H1 (cell line): ENCODE results near the gene WDR27. TPM values are rescaled to one million over a fixed set of nuclear protein-coding genes. Genes with fewer than 3 reads are reported as not detected.

ENCODE experiments used
- CTCF ChIA-PET: fragments of 300-600 bp; sonication (Branson Sonifier 250); formaldehyde crosslinking; loops from one replicate; lab custom pipeline; 2021; ENCODE audit not compliant: partially characterized antibody; lab: Charles Lee
- POLR2A ChIA-PET: fragments of 300-600 bp; sonication (Branson Sonifier 250); formaldehyde crosslinking; loops from one replicate; lab custom pipeline; 2021; ENCODE audit warnings: inconsistent platforms; ENCODE audit not compliant: partially characterized antibody; lab: Charles Lee
- DNase-seq, 2 experiments: peaks; one replicate each; pipeline versions ENCODE4 v3.0.0 to v3.0.0-alpha.2; 2010 to 2022; ENCODE audit warnings: low spot score in 2 of 2, low read depth in 1 of 2, mixed read lengths in 1 of 2
- FAIRE-seq: peaks from 2 replicates; lab custom pipeline; 2011; peaks lifted over from hg19 to GRCh38; lab: Jason Lieb, UNC
- H2AFZ ChIP-seq: 2 replicates; pipeline ENCODE4 v1.8.1; 2012; ENCODE audit warnings: low read length, inconsistent platforms
- H2AK5ac ChIP-seq: 2 replicates; pipeline ENCODE4 v1.6.1; 2013; ENCODE audit warnings: low read depth, low read length
- H2BK120ac ChIP-seq: replicated peaks from 2 replicates; pipeline ENCODE3; 2013; ENCODE audit warnings: low read depth, low read length, inconsistent platforms
- H2BK12ac ChIP-seq: 2 replicates; pipeline ENCODE4 v1.6.1; 2013; ENCODE audit warnings: low read depth, low read length
- H2BK15ac ChIP-seq: 2 replicates; pipeline ENCODE4 v1.6.1; 2013; ENCODE audit warnings: low read length
- H2BK20ac ChIP-seq: 2 replicates; pipeline ENCODE4 v1.6.1; 2013; ENCODE audit warnings: low read length
- H2BK5ac ChIP-seq: 2 replicates; pipeline ENCODE4 v1.6.1; 2013; ENCODE audit warnings: low read depth, low read length
- H3K14ac ChIP-seq: 2 replicates; pipeline ENCODE4 v1.6.1; 2013; ENCODE audit warnings: inconsistent platforms; ENCODE audit not compliant: insufficient read length
- H3K18ac ChIP-seq: 2 replicates; pipeline ENCODE4 v1.6.1; 2013; ENCODE audit warnings: low read length; ENCODE audit errors: extremely low read depth
- H3K23ac ChIP-seq: 2 replicates; pipeline ENCODE4 v1.6.1; 2013; ENCODE audit warnings: inconsistent platforms; ENCODE audit not compliant: insufficient read length
- H3K23me2 ChIP-seq: 2 replicates; pipeline ENCODE4 v1.6.1; 2013; ENCODE audit warnings: low read depth, low read length
- H3K27ac ChIP-seq: 2 replicates; pipeline ENCODE4 v1.6.1; 2011; ENCODE audit warnings: low read depth, low read length, inconsistent platforms
- H3K27me3 ChIP-seq, 4 experiments: replicated peaks in 1 of 4; 1 replicate in 1 of 4; 2 replicates in 3 of 4; pipeline versions ENCODE4 v1.6.1 to v1.8.1; 2011 to 2013; ENCODE audit warnings: low read length in 3 of 4, mild to moderate bottlenecking in 3 of 4, inconsistent platforms in 2 of 4, mixed read lengths in 2 of 4, moderate library complexity in 1 of 4; ENCODE audit not compliant: control insufficient read depth in 3 of 4, insufficient read depth in 3 of 4; ENCODE audit errors: extremely low read depth in 1 of 4
- H3K36me3 ChIP-seq, 4 experiments: 2 replicates each; pipeline versions ENCODE4 v1.6.1 to v1.8.1; 2011 to 2013; ENCODE audit warnings: mild to moderate bottlenecking in 4 of 4, low read length in 3 of 4, moderate library complexity in 2 of 4, control low read depth in 1 of 4, inconsistent platforms in 1 of 4; ENCODE audit not compliant: insufficient read depth in 4 of 4, control insufficient read depth in 2 of 4
- H3K4ac ChIP-seq: replicated peaks from 2 replicates; pipeline ENCODE3; 2013; ENCODE audit warnings: low read length, low read depth, mixed read lengths, inconsistent platforms; ENCODE audit not compliant: insufficient read length
- H3K4me1 ChIP-seq, 4 experiments: replicated peaks in 1 of 4; 1 replicate in 1 of 4; 2 replicates in 3 of 4; pipeline versions ENCODE4 v1.6.1 to v1.8.1; 2011 to 2013; ENCODE audit warnings: low read length in 3 of 4, inconsistent platforms in 2 of 4, mixed read lengths in 1 of 4; ENCODE audit not compliant: insufficient read depth in 4 of 4, control insufficient read depth in 3 of 4
- H3K4me2 ChIP-seq, 2 experiments: 2 replicates each; pipeline versions ENCODE4 v1.6.1 to v1.8.1; 2011 to 2013; ENCODE audit warnings: low read depth in 2 of 2, low read length in 2 of 2, control low read depth in 1 of 2, inconsistent platforms in 1 of 2, mild to moderate bottlenecking in 1 of 2; ENCODE audit not compliant: insufficient read depth in 1 of 2
- H3K4me3 ChIP-seq, 4 experiments: fragments of 200-600, 300-600 bp in 1 of 4; sonication (generic), shearing (Covaris generic), sonication (Bioruptor Twin) in 1 of 4; 2 replicates each; pipeline versions ENCODE4 v1.5.1 to v1.8.1; 2011 to 2016; ENCODE audit warnings: low read length in 4 of 4, low read depth in 3 of 4, control low read depth in 2 of 4, inconsistent platforms in 2 of 4, mild to moderate bottlenecking in 2 of 4, mixed read lengths in 1 of 4, moderate library complexity in 1 of 4; ENCODE audit not compliant: insufficient read depth in 2 of 4; ENCODE audit errors: extremely low read depth in 1 of 4
- H3K56ac ChIP-seq: replicated peaks from 2 replicates; pipeline ENCODE3; 2013; ENCODE audit warnings: low read depth, mild to moderate bottlenecking, mixed read lengths, low read length, inconsistent platforms; ENCODE audit not compliant: insufficient read length
- H3K79me1 ChIP-seq: 2 replicates; pipeline ENCODE4 v1.6.1; 2013; ENCODE audit warnings: low read depth, low read length, control low read depth
- H3K79me2 ChIP-seq, 2 experiments: 2 replicates each; pipeline versions ENCODE4 v1.6.1 to v1.8.1; 2012 to 2013; ENCODE audit warnings: low read length in 2 of 2, mild to moderate bottlenecking in 2 of 2, inconsistent platforms in 1 of 2; ENCODE audit not compliant: insufficient read depth in 2 of 2, control insufficient read depth in 1 of 2
- H3K9ac ChIP-seq, 4 experiments: replicated peaks in 1 of 4; 1 replicate in 1 of 4; 2 replicates in 3 of 4; pipeline versions ENCODE4 v1.6.1 to v1.8.1; 2011 to 2013; ENCODE audit warnings: low read depth in 3 of 4, low read length in 3 of 4, control low read depth in 2 of 4, mild to moderate bottlenecking in 2 of 4, moderate library complexity in 2 of 4, inconsistent platforms in 1 of 4; ENCODE audit errors: extremely low read depth in 1 of 4
- H3K9me3 ChIP-seq, 2 experiments: 2 replicates each; pipeline versions ENCODE4 v1.6.1 to v1.8.1; 2012 to 2013; ENCODE audit warnings: mild to moderate bottlenecking in 2 of 2, moderate library complexity in 2 of 2, control low read depth in 1 of 2, inconsistent platforms in 1 of 2, low read depth in 1 of 2, low read length in 1 of 2, mixed read lengths in 1 of 2; ENCODE audit not compliant: insufficient read depth in 2 of 2
- H4K20me1 ChIP-seq, 2 experiments: replicated peaks in 1 of 2; 2 replicates each; pipeline versions ENCODE3 to v1.8.1; 2011 to 2013; ENCODE audit warnings: inconsistent platforms in 2 of 2, low read length in 2 of 2, mild to moderate bottlenecking in 1 of 2; ENCODE audit not compliant: insufficient read depth in 2 of 2, control insufficient read depth in 1 of 2
- H4K5ac ChIP-seq: 2 replicates; pipeline ENCODE4 v1.6.1; 2013; ENCODE audit warnings: low read length, low read depth, mixed read lengths, inconsistent platforms; ENCODE audit not compliant: insufficient read length
- H4K8ac ChIP-seq: 2 replicates; pipeline ENCODE4 v1.8.0; 2013; ENCODE audit warnings: mild to moderate bottlenecking, moderate library complexity, low read length, inconsistent platforms; ENCODE audit not compliant: insufficient read depth; ENCODE audit errors: extremely low read depth
- H4K91ac ChIP-seq: replicated peaks from 2 replicates; pipeline ENCODE3; 2013; ENCODE audit warnings: low read length, mixed read lengths, inconsistent platforms; ENCODE audit not compliant: insufficient read length
- ASH2L ChIP-seq: fragments of 200-600, 300-600 bp; sonication (generic); IDR thresholded peaks from one replicate; pipeline ENCODE4 v1.7.1; 2017; ENCODE audit warnings: low read length
- BCL11A ChIP-seq, 2 experiments: IDR thresholded peaks; one replicate each; pipeline ENCODE4 v1.6.1; 2011; ENCODE audit warnings: low read depth in 2 of 2, low read length in 2 of 2, mild to moderate bottlenecking in 2 of 2
- CBX5 ChIP-seq: fragments of 300-800, 300-1000 bp; sonication (generic); IDR thresholded peaks from 2 replicates; pipeline ENCODE4 v1.7.1; 2016; ENCODE audit warnings: antibody characterized with exemption, low read length, low read depth
- CBX8 ChIP-seq: fragments of 300-800, 300-1000 bp; sonication (generic); IDR thresholded peaks from 2 replicates; pipeline ENCODE4 v1.7.1; 2016; ENCODE audit warnings: low read depth, low read length, borderline replicate concordance
- CEBPB ChIP-seq: IDR thresholded peaks from 2 replicates; pipeline ENCODE4 v1.6.1; 2012; ENCODE audit warnings: low read depth, low read length
- CREB1 ChIP-seq: IDR thresholded peaks from 2 replicates; pipeline ENCODE4 v1.6.1; 2012; ENCODE audit warnings: inconsistent platforms
- CTBP2 ChIP-seq: IDR thresholded peaks from 2 replicates; pipeline ENCODE4 v1.7.0; 2011; ENCODE audit warnings: borderline replicate concordance, mild to moderate bottlenecking, moderate library complexity, mixed read lengths, low read length; ENCODE audit not compliant: insufficient read depth, insufficient read length
- FOSL1 ChIP-seq: IDR thresholded peaks from 2 replicates; pipeline ENCODE4 v1.6.1; 2011; ENCODE audit warnings: mild to moderate bottlenecking, low read depth, low read length, moderate library complexity; ENCODE audit not compliant: insufficient read depth
- JUND ChIP-seq: IDR thresholded peaks from 2 replicates; pipeline ENCODE4 v1.6.1; 2011; ENCODE audit warnings: mild to moderate bottlenecking, improper control_type of control experiment, low read length
- POLR2A ChIP-seq, 2 experiments: IDR thresholded peaks; 1 replicate in 1 of 2; 2 replicates in 1 of 2; pipeline ENCODE4 v1.6.1; 2011; ENCODE audit warnings: low read depth in 2 of 2, low read length in 2 of 2, mild to moderate bottlenecking in 2 of 2; ENCODE audit errors: control extremely low read depth in 1 of 2
- SIX5 ChIP-seq: IDR thresholded peaks from 2 replicates; pipeline ENCODE4 v1.6.1; 2011; ENCODE audit warnings: mild to moderate bottlenecking, low read depth, low read length
- SP1 ChIP-seq: IDR thresholded peaks from 2 replicates; pipeline ENCODE4 v1.6.1; 2011; ENCODE audit warnings: low read depth, low read length
- TAF7 ChIP-seq: optimal IDR thresholded peaks from 2 replicates; pipeline ENCODE3; 2011; ENCODE audit warnings: low read depth, mild to moderate bottlenecking, inconsistent platforms, low read length, moderate library complexity, borderline replicate concordance
- WGBS, 2 experiments: shearing (Covaris generic) in 1 of 2; methylation state at CpG; one replicate each; pipeline versions ENCODE4 v1.1.6 to v1.1.7; 2013 to 2015; ENCODE audit warnings: low lambda C conversion rate in 2 of 2, mixed read lengths in 2 of 2, inconsistent platforms in 1 of 2, low coverage in 1 of 2, missing lambda C conversion rate in 1 of 2; ENCODE audit not compliant: insufficient replicate concordance in 2 of 2, insufficient coverage in 1 of 2, insufficient read length in 1 of 2; ENCODE audit errors: extremely low coverage in 1 of 2, missing lambda C conversion rate in 1 of 2; 5-methylcytosine and 5-hydroxymethylcytosine counted together
- polyA plus RNA-seq, 7 experiments: library from polyadenylated mRNA; depleted of rRNA in 3 of 7; stranded (reverse) in 5 of 7; unstranded in 2 of 7; fragments of >200 nt in 5 of 7; fragments of 200-250 nt in 2 of 7; gene quantifications; 1 replicate in 5 of 7; 2 replicates in 1 of 7; 4 replicates in 1 of 7; pipeline versions ENCODE4 v1.2.1 to v1.2.3, GENCODE V29; 2011 to 2013; ENCODE audit warnings: missing spikeins in 2 of 7, mixed read lengths in 2 of 7
- total RNA-seq: library from RNA; stranded (reverse); fragmentation: NEBNext Ultra II Directional; extraction: Animal tissue kit (Norgen Biotek cat#: 25700); gene quantifications from 2 replicates; pipeline ENCODE4 v1.2.1, GENCODE V29; 2021
- TF ChIP-seq, protein P1 (sequence below): IDR thresholded peaks from 2 replicates; pipeline ENCODE4 v1.6.1; 2011; ENCODE audit warnings: low read depth, mild to moderate bottlenecking, low read length; ENCODE audit not compliant: insufficient read depth

WDR27 gene
- total and polyA plus RNA-seq, 2 of the 8 experiments (the other 6 are each of a cell fraction or from before 2014, with no cell fraction given), result 53.6 to 68.6 TPM

GRCh38 chr6:169558774-169559441 is 142.9 kb downstream of the WDR27 start:
- no peaks in the 10 kb centered on the region for H3K23me2 ChIP-seq
- ChIA-PET CTCF (no interaction called here), POLR2A (no interaction called here)
- H3K4me1 ChIP-seq, result peaks cover 0 to 2% (median 0%) of the 10 kb centered on the region in 4 experiments; a peak in 1 of 7 replicates
- H3K9ac ChIP-seq, result no peak overlapping the region
- H3K9me3 ChIP-seq, result no peaks in the 10 kb centered on the region
- FAIRE-seq, result no peak
- 94% methylated on average over 9 of the region's 9 CpGs; no CpG with 5 or more reads in 1 of the 2 experiments for WGBS, 2 experiments
- no peak overlapping the region for H2BK5ac ChIP-seq
- no peaks in the 10 kb centered on the region for H3K79me2 ChIP-seq
- no peak overlapping the region for H2BK120ac ChIP-seq
- H3K18ac ChIP-seq, result no peak overlapping the region
- no peak overlapping the region for H2AK5ac ChIP-seq
- no peak overlapping the region for H3K23ac ChIP-seq
- peaks cover 0 to 2% of the 10 kb centered on the region in 2 experiments for H4K20me1 ChIP-seq
- H3K14ac ChIP-seq, result no peak overlapping the region
- H3K36me3 ChIP-seq, result peaks cover 0 to 3% (median 1%) of the 10 kb centered on the region in 4 experiments; a peak in 1 of 8 replicates
- no peak overlapping the region for H3K56ac ChIP-seq
- H3K4me3 ChIP-seq, result no peak overlapping the region
- no peaks in the 10 kb centered on the region; the same call in 1 of the 2 replicates for H3K79me1 ChIP-seq
- no peak overlapping the region for H2BK12ac ChIP-seq
- no peak overlapping the region for H3K27ac ChIP-seq
- H2BK15ac ChIP-seq, result no peak overlapping the region
- no peak overlapping the region for H4K5ac ChIP-seq
- no peak overlapping the region for H4K8ac ChIP-seq
- H4K91ac ChIP-seq, result no peak overlapping the region
- no peak for DNase-seq
- no peak overlapping the region for H2AFZ ChIP-seq
- H3K4me2 ChIP-seq, result no peak overlapping the region
- no peaks in the 10 kb centered on the region for H3K27me3 ChIP-seq
- H3K4ac ChIP-seq, result no peak overlapping the region
- H2BK20ac ChIP-seq, result no peak overlapping the region
- no peak for TF ChIP-seq CBX8
- no peak for TF ChIP-seq CEBPB
- TF ChIP-seq CTBP2, result no peak
- TF ChIP-seq BCL11A (IDR thresholded peaks at IDR 0.05; ENCODE audit: low read depth in 2 of 2, low read length in 2 of 2), result no peak
- TF ChIP-seq CBX5, result no peak
- TF ChIP-seq SIX5, result no peak
- no peak for TF ChIP-seq SP1
- TF ChIP-seq, protein P1, sequence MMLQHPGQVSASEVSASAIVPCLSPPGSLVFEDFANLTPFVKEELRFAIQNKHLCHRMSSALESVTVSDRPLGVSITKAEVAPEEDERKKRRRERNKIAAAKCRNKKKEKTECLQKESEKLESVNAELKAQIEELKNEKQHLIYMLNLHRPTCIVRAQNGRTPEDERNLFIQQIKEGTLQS, result no peak
- TF ChIP-seq FOSL1, result no peak
- TF ChIP-seq POLR2A (IDR thresholded peaks at IDR 0.05; ENCODE audit: control extremely low read depth in 1 of 2, low read depth in 2 of 2, low read length in 2 of 2), result no peak
- TF ChIP-seq ASH2L, result no peak
- no peak for TF ChIP-seq TAF7
- no peak for TF ChIP-seq JUND
- TF ChIP-seq CREB1, result no peak
